K562 (cell line): Measurements from ENCODE around the gene CROCC2. TPM values are rescaled to one million over a fixed set of nuclear protein-coding genes. Genes with fewer than 3 reads are reported as not detected.

ENCODE experiments used
- ATAC-seq: fragments of 200-7000 bp; cut with Tn5 transposase; 3 replicates; pipeline ENCODE4 v1.9.1; 2020; ENCODE audit warnings: moderate library complexity
- BruUV-seq: library from RNA; stranded (reverse); fragments of 400-500 nt; replicated peaks from 2 replicates; lab custom pipeline; 2021; lab: Mats Ljungman, UMichigan
- CTCF ChIA-PET: fragments of 300-600 bp; formaldehyde crosslinking; extraction: SDS; loops from one replicate; lab custom pipeline; 2021; ENCODE audit warnings: low intra/inter-chr PET ratio; lab: Yijun Ruan, JAX
- POLR2A ChIA-PET: fragments of 300-600, 350-650 bp; sonication (Branson Sonifier 250); formaldehyde crosslinking; extraction: SDS; loops from one replicate; lab custom pipeline; 2021; ENCODE audit warnings: antibody characterized with exemption, inconsistent platforms; lab: Yijun Ruan, JAX
- DNase-seq, 4 experiments: peaks; one replicate each; pipeline versions ENCODE4 v3.0.0 to v3.0.0-alpha.2; 2011 to 2018; ENCODE audit warnings: low spot score in 3 of 4, mixed read lengths in 3 of 4; ENCODE audit errors: extremely low read depth in 1 of 4
- FAIRE-seq: peaks from 2 replicates; lab custom pipeline; 2011; peaks lifted over from hg19 to GRCh38; lab: Jason Lieb, UNC
- H2AFZ ChIP-seq: 2 replicates; pipeline ENCODE4 v1.6.0; 2011; ENCODE audit warnings: low read depth, low read length, control low read depth, inconsistent platforms
- H3K27ac ChIP-seq: fragments of 200-600 bp; 3 replicates; pipeline ENCODE4 v1.8.0; 2011; ENCODE audit warnings: low read depth, mild to moderate bottlenecking, control low read depth, inconsistent platforms, low read length, moderate library complexity, mixed read lengths; ENCODE audit errors: extremely low read depth
- H3K27me3 ChIP-seq, 2 experiments: fragments of 300-600 bp in 1 of 2; 2 replicates in 1 of 2; 3 replicates in 1 of 2; pipeline versions ENCODE4 v1.6.0 to v1.8.0; 2011; ENCODE audit warnings: inconsistent platforms in 2 of 2, low read length in 2 of 2, mild to moderate bottlenecking in 1 of 2, mixed read lengths in 1 of 2, moderate library complexity in 1 of 2; ENCODE audit not compliant: control insufficient read depth in 2 of 2, insufficient read depth in 2 of 2
- H3K36me3 ChIP-seq: fragments of 300-600 bp; 3 replicates; pipeline ENCODE4 v1.8.0; 2011; ENCODE audit warnings: mild to moderate bottlenecking, low read length, inconsistent platforms; ENCODE audit not compliant: control insufficient read depth, insufficient read depth
- H3K4me1 ChIP-seq, 2 experiments: fragments of 200-600 bp in 1 of 2; replicated peaks in 1 of 2; 2 replicates in 1 of 2; 3 replicates in 1 of 2; pipeline versions ENCODE4 v1.5.1 to v1.8.0; 2011; ENCODE audit warnings: inconsistent platforms in 2 of 2, low read length in 2 of 2, mild to moderate bottlenecking in 1 of 2, mixed read lengths in 1 of 2, moderate library complexity in 1 of 2; ENCODE audit not compliant: control insufficient read depth in 2 of 2, insufficient read depth in 2 of 2
- H3K4me2 ChIP-seq: 2 replicates; pipeline ENCODE4 v1.6.1; 2011; ENCODE audit warnings: low read length, control low read depth, inconsistent platforms, mixed read lengths; ENCODE audit not compliant: insufficient read depth
- H3K4me3 ChIP-seq: fragments of 200-600 bp; sonication (generic), shearing (Covaris generic); 2 replicates; pipeline ENCODE4 v1.5.1; 2016; ENCODE audit warnings: control low read depth, inconsistent platforms
- H3K79me2 ChIP-seq: fragments of 200-600 bp; 3 replicates; pipeline ENCODE4 v1.8.0; 2011; ENCODE audit warnings: low read length, inconsistent platforms; ENCODE audit not compliant: control insufficient read depth, insufficient read depth
- H3K9ac ChIP-seq, 2 experiments: 2 replicates each; pipeline versions ENCODE4 v1.6.0 to v1.6.1; 2011; ENCODE audit warnings: low read depth in 2 of 2, low read length in 2 of 2, control low read depth in 1 of 2, inconsistent platforms in 1 of 2, mild to moderate bottlenecking in 1 of 2, mixed read lengths in 1 of 2; ENCODE audit not compliant: insufficient read depth in 1 of 2
- H3K9me1 ChIP-seq: one replicate; pipeline ENCODE4 v1.6.0; 2011; ENCODE audit warnings: inconsistent platforms, mild to moderate bottlenecking, low read length, moderate library complexity; ENCODE audit not compliant: control insufficient read depth, insufficient read depth
- H3K9me3 ChIP-seq: replicated peaks from 2 replicates; pipeline ENCODE4 v1.5.1; 2011; ENCODE audit warnings: low read depth, low read length, inconsistent platforms; ENCODE audit not compliant: control insufficient read depth, insufficient read depth
- H4K20me1 ChIP-seq: replicated peaks from 2 replicates; pipeline ENCODE4 v1.6.1; 2011; ENCODE audit warnings: low read length, inconsistent platforms, mixed read lengths; ENCODE audit not compliant: control insufficient read depth, insufficient read depth
- CBFA2T2 ChIP-seq: fragments of 450-650 bp; conservative IDR thresholded peaks from 2 replicates; pipeline ENCODE4 v1.6.1; 2017; ENCODE audit warnings: mild to moderate bottlenecking
- CHAMP1 ChIP-seq: fragments of 450-650 bp; IDR thresholded peaks from 2 replicates; pipeline ENCODE4 v1.6.1; 2016; ENCODE audit warnings: mild to moderate bottlenecking
- DACH1 ChIP-seq: fragments of 450-650 bp; IDR thresholded peaks from 2 replicates; pipeline ENCODE4 v1.6.1; 2018; ENCODE audit not compliant: partially characterized antibody
- GABPB1 ChIP-seq: sonication (generic); formaldehyde crosslinking; IDR thresholded peaks from 2 replicates; pipeline ENCODE4 v1.8.0; 2022; ENCODE audit warnings: mild to moderate bottlenecking, missing genetic modification reagents
- KDM1A ChIP-seq, 2 experiments: fragments of 450-650 bp; IDR thresholded peaks; 2 replicates each; pipeline ENCODE4 v1.6.1; 2016; ENCODE audit warnings: mild to moderate bottlenecking in 2 of 2
- MEF2A ChIP-seq: IDR thresholded peaks from 2 replicates; pipeline ENCODE4 v1.6.1; 2011; ENCODE audit warnings: low read depth, mild to moderate bottlenecking, low read length, moderate library complexity; ENCODE audit not compliant: control insufficient read depth
- MYBL2 ChIP-seq, 2 experiments: fragments of 450-650 bp in 1 of 2; sonication (generic) in 1 of 2; formaldehyde crosslinking in 1 of 2; IDR thresholded peaks; 2 replicates each; pipeline versions ENCODE4 v1.6.1 to v1.8.1; 2017 to 2022; ENCODE audit warnings: borderline replicate concordance in 1 of 2, inconsistent platforms in 1 of 2, low read depth in 1 of 2, mild to moderate bottlenecking in 1 of 2, missing genetic modification reagents in 1 of 2, moderate library complexity in 1 of 2
- NUFIP1 ChIP-seq: fragments of 450-650 bp; IDR thresholded peaks from 2 replicates; pipeline ENCODE4 v1.6.1; 2018; ENCODE audit not compliant: partially characterized antibody
- OTX1 ChIP-seq: fragments of 450-650 bp; formaldehyde crosslinking; IDR thresholded peaks from 2 replicates; pipeline ENCODE4 v1.4.0; 2022; ENCODE audit warnings: mild to moderate bottlenecking
- PHB ChIP-seq: fragments of 250-450 bp; sonication (Bioruptor Pico); IDR thresholded peaks from 2 replicates; pipeline ENCODE4 v1.5.0; 2021
- PHF20 ChIP-seq: fragments of 450-650 bp; IDR thresholded peaks from 2 replicates; pipeline ENCODE4 v1.6.1; 2018; ENCODE audit not compliant: partially characterized antibody
- POLR2G ChIP-seq: fragments of 200-400 bp; formaldehyde crosslinking; IDR thresholded peaks from 2 replicates; pipeline ENCODE4 v1.6.1; 2017; ENCODE audit warnings: low read depth, mild to moderate bottlenecking, antibody characterized with exemption, low read length, moderate library complexity
- RFX5 ChIP-seq: IDR thresholded peaks from 2 replicates; pipeline ENCODE4 v1.6.1; 2011; ENCODE audit warnings: low read depth, mild to moderate bottlenecking, improper control_type of control experiment, low read length
- TSHZ1 ChIP-seq: fragments of 250-450 bp; sonication (Bioruptor Pico); IDR thresholded peaks from 2 replicates; pipeline ENCODE4 v1.4.0; 2020; ENCODE audit warnings: mild to moderate bottlenecking, moderate library complexity
- ZNF133 ChIP-seq: fragments of 250-450 bp; sonication (Bioruptor Pico); IDR thresholded peaks from 2 replicates; pipeline ENCODE4 v1.4.0; 2020; ENCODE audit warnings: mild to moderate bottlenecking
- ZNF79 ChIP-seq: fragments of 250-450 bp; sonication (Bioruptor Pico); IDR thresholded peaks from 2 replicates; pipeline ENCODE4 v1.4.0; 2020; ENCODE audit warnings: low read depth, mild to moderate bottlenecking, moderate library complexity
- WGBS: fragments of 100-300 bp; shearing (Covaris generic); methylation state at CpG from one replicate; pipeline ENCODE4 v1.1.6; 2016; ENCODE audit warnings: low coverage, mixed read lengths; ENCODE audit not compliant: insufficient coverage; ENCODE audit errors: missing lambda C conversion rate; 5-methylcytosine and 5-hydroxymethylcytosine counted together
- in situ Hi-C: fragments of 300-500 bp; cut with MboI; formaldehyde crosslinking; loops from 4 replicates; pipeline ENCODE4 v1.15.0; 2018; ENCODE audit warnings: inconsistent platforms, mixed read lengths
- intact Hi-C: fragments of 100-400 bp; cut with micrococcal nuclease; formaldehyde crosslinking; loops from 2 replicates; pipeline ENCODE4 v1.14.2; 2022
- polyA plus RNA-seq, 8 experiments: library from polyadenylated mRNA; depleted of rRNA in 4 of 8; stranded (reverse) in 5 of 8; unstranded in 3 of 8; fragments of >200 nt; fragmentation: Nextera tagmentation in 2 of 8; fragmentation: Illumina TruSeq in 1 of 8; extraction: Ambion mirVana in 2 of 8; extraction: Trizol in 1 of 8; gene quantifications; 2 replicates each; pipeline versions ENCODE4 v1.2.1 to v1.2.3, GENCODE V29; 2011 to 2014; ENCODE audit warnings: inconsistent platforms in 1 of 8, missing spikeins in 1 of 8
- total RNA-seq, 7 experiments: library from RNA; depleted of rRNA in 6 of 7; stranded (reverse); fragments of >200 nt in 6 of 7; fragmentation: Illumina TruSeq in 2 of 7; extraction: Trizol in 2 of 7; gene quantifications; 2 replicates each; pipeline versions ENCODE4 v1.2.1 to v1.2.3, GENCODE V29; 2011 to 2021; ENCODE audit warnings: low replicate concordance in 1 of 7

Gene CROCC2
- total and polyA plus RNA-seq, 9 of the 15 experiments (the other 6 are each of a cell fraction or from before 2014, with no cell fraction given), result not detected

GRCh38 chr2:240951045-240951594 lies 45.0 kb downstream of the CROCC2 start:
- H3K27ac ChIP-seq, result no peak overlapping the region
- no peaks in the 10 kb centered on the region for H4K20me1 ChIP-seq
- intact Hi-C loops, result no loop called here
- no peak overlapping the region for H3K9ac ChIP-seq
- FAIRE-seq (no peak), ATAC-seq (no peak), DNase-seq (no peak)
- H3K4me2 ChIP-seq, result no peak overlapping the region
- H3K79me2 ChIP-seq, result no peaks in the 10 kb centered on the region
- no peak overlapping the region for H2AFZ ChIP-seq
- no peaks in the 10 kb centered on the region for H3K36me3 ChIP-seq
- no peak overlapping the region for H3K4me3 ChIP-seq
- peaks cover 0 to 23% of the 10 kb centered on the region in 2 experiments; a peak in 2 of 5 replicates for H3K27me3 ChIP-seq
- no peaks in the 10 kb centered on the region for H3K9me3 ChIP-seq
- no peaks in the 10 kb centered on the region for H3K4me1 ChIP-seq
- CTCF ChIA-PET, result no interaction called here
- in situ Hi-C loops, result no loop called here
- no peaks in the 10 kb centered on the region for H3K9me1 ChIP-seq
- BruUV-seq, result no TSS peak
- WGBS, result 0% methylated on average over 3 of the region's 3 CpGs
- POLR2A ChIA-PET, result no interaction called here
- TF ChIP-seq MYBL2 (IDR thresholded peaks at IDR 0.05; ENCODE audit: low read depth) (no peak), MYBL2 (CRISPR knock-in tag; IDR thresholded peaks at IDR 0.05; ENCODE audit: borderline replicate concordance) (no peak), DACH1 (no peak), OTX1 (CRISPR knock-in tag) (no peak), POLR2G (no peak), KDM1A (IDR thresholded peaks at IDR 0.05) (no peak), ZNF133 (CRISPR knock-in tag) (no peak), TSHZ1 (CRISPR knock-in tag) (no peak), MEF2A (no peak), PHF20 (no peak), PHB (CRISPR knock-in tag) (no peak), GABPB1 (CRISPR knock-in tag) (no peak), CBFA2T2 (no peak), NUFIP1 (no peak), ZNF79 (CRISPR knock-in tag) (no peak), RFX5 (no peak), CHAMP1 (no peak)
